K562 (cell line): Measurements from ENCODE around the gene SKIC8. TPM values are rescaled to one million over a fixed set of nuclear protein-coding genes. Genes with fewer than 3 reads are reported as not detected.

ENCODE experiments used
- FOS ChIP-seq: IDR thresholded peaks from 3 replicates; pipeline ENCODE4 v1.6.1; 2011; ENCODE audit not compliant: insufficient read length; ENCODE audit errors: extremely low read depth
- HDAC2 ChIP-seq: fragments of 450-650 bp; IDR thresholded peaks from 2 replicates; pipeline ENCODE4 v1.6.1; 2016; ENCODE audit warnings: mild to moderate bottlenecking
- MYC ChIP-seq, 2 experiments: fragments of 250-450 bp in 1 of 2; sonication (Bioruptor Pico) in 1 of 2; IDR thresholded peaks; 2 replicates each; pipeline versions ENCODE4 v1.5.1 to v1.6.1; 2012 to 2021; ENCODE audit warnings: low read depth in 2 of 2, borderline replicate concordance in 1 of 2, improper control_type of control experiment in 1 of 2, low read length in 1 of 2, mild to moderate bottlenecking in 1 of 2, moderate library complexity in 1 of 2
- NCOA1 ChIP-seq: fragments of 450-650 bp; IDR thresholded peaks from 2 replicates; pipeline ENCODE4 v1.6.1; 2016; ENCODE audit warnings: low read depth
- NFIX ChIP-seq: fragments of 250-450 bp; sonication (Bioruptor Pico); IDR thresholded peaks from 2 replicates; pipeline ENCODE4 v1.4.0; 2020; ENCODE audit warnings: low read depth, mild to moderate bottlenecking, moderate library complexity
- NRF1 ChIP-seq, 2 experiments: fragments of 450-650 bp; IDR thresholded peaks in 1 of 2; conservative IDR thresholded peaks in 1 of 2; 2 replicates each; pipeline ENCODE4 v1.6.1; 2014; ENCODE audit warnings: mild to moderate bottlenecking in 2 of 2
- RAD21 ChIP-seq, 2 experiments: fragments of 250-450 bp in 1 of 2; fragments of 450-650 bp in 1 of 2; sonication (Bioruptor Pico) in 1 of 2; formaldehyde crosslinking in 1 of 2; IDR thresholded peaks in 1 of 2; conservative IDR thresholded peaks in 1 of 2; 2 replicates each; pipeline versions ENCODE4 v1.4.0 to v1.8.0; 2020 to 2022; ENCODE audit warnings: mild to moderate bottlenecking in 2 of 2, moderate library complexity in 1 of 2
- RB1 ChIP-seq: fragments of 450-650 bp; IDR thresholded peaks from 2 replicates; pipeline ENCODE4 v1.6.1; 2017; ENCODE audit warnings: low read depth, mild to moderate bottlenecking
- SIN3B ChIP-seq: fragments of 450-650 bp; IDR thresholded peaks from 2 replicates; pipeline ENCODE4 v1.6.1; 2017; ENCODE audit warnings: low read depth, mild to moderate bottlenecking, moderate library complexity
- ZBTB7A ChIP-seq: IDR thresholded peaks from 2 replicates; pipeline ENCODE4 v1.6.1; 2011; ENCODE audit warnings: low read depth, mild to moderate bottlenecking, low read length, moderate library complexity, borderline replicate concordance; ENCODE audit not compliant: control insufficient read depth
- polyA plus RNA-seq, 8 experiments: library from polyadenylated mRNA; depleted of rRNA in 4 of 8; stranded (reverse) in 5 of 8; unstranded in 3 of 8; fragments of >200 nt; fragmentation: Nextera tagmentation in 2 of 8; fragmentation: Illumina TruSeq in 1 of 8; extraction: Ambion mirVana in 2 of 8; extraction: Trizol in 1 of 8; gene quantifications; 2 replicates each; pipeline versions ENCODE4 v1.2.1 to v1.2.3, GENCODE V29; 2011 to 2014; ENCODE audit warnings: inconsistent platforms in 1 of 8, missing spikeins in 1 of 8
- total RNA-seq, 7 experiments: library from RNA; depleted of rRNA in 6 of 7; stranded (reverse); fragments of >200 nt in 6 of 7; fragmentation: Illumina TruSeq in 2 of 7; extraction: Trizol in 2 of 7; gene quantifications; 2 replicates each; pipeline versions ENCODE4 v1.2.1 to v1.2.3, GENCODE V29; 2011 to 2021; ENCODE audit warnings: low replicate concordance in 1 of 7
- TF ChIP-seq, protein P1 (sequence below), 2 experiments: fragments of 450-650 bp; formaldehyde crosslinking in 1 of 2; IDR thresholded peaks; 2 replicates each; pipeline versions ENCODE4 v1.4.0 to v1.6.1; 2014 to 2020; ENCODE audit warnings: mild to moderate bottlenecking in 2 of 2, borderline replicate concordance in 1 of 2, low read depth in 1 of 2
- TF ChIP-seq, protein P2 (sequence below): fragments of 450-650 bp; IDR thresholded peaks from 2 replicates; pipeline ENCODE4 v1.6.1; 2016; ENCODE audit warnings: mild to moderate bottlenecking
- TF ChIP-seq, protein P3 (sequence below): sonication (generic); formaldehyde crosslinking; IDR thresholded peaks from 2 replicates; pipeline ENCODE4 v1.8.0; 2022; ENCODE audit warnings: mild to moderate bottlenecking, missing genetic modification reagents
- TF ChIP-seq, protein P4 (sequence below): fragments of 450-650 bp; formaldehyde crosslinking; IDR thresholded peaks from 2 replicates; pipeline ENCODE4 v1.4.0; 2020; ENCODE audit warnings: mild to moderate bottlenecking

The SKIC8 gene
- total and polyA plus RNA-seq, 9 of the 15 experiments (the other 6 are each of a cell fraction or from before 2014, with no cell fraction given): 79.5 to 389 (median 146) TPM

DNA sequence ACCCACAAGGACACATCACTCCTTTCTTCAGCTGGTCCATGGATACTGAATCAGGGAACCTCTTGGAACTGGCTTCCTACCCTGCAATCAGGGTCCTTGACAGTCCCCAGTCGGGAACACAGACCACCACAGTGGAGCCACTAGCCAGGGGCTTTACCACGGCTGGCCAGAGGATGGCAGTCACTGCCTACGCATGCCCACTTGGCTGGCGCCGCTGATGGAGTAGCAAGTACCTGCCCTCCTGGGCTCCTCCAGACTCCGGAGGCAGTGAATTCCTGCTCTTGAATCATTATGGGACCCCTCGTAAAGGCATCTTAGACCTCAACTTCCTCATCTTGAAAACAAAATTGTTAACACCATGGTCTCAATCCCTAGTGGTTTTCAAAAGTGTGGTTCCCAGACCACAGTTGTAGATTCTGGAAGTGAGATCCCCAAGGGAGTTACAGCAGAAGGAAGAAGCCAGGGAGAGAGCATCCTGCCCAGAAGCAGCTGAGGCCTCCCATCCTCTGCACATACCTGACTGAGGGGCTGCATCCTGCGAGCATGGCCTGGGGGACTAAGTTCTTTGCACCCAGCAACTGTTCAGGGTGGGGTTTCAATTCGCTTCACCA is 9.1 kb upstream of the SKIC8 start (continued):
- TF ChIP-seq, protein P1, sequence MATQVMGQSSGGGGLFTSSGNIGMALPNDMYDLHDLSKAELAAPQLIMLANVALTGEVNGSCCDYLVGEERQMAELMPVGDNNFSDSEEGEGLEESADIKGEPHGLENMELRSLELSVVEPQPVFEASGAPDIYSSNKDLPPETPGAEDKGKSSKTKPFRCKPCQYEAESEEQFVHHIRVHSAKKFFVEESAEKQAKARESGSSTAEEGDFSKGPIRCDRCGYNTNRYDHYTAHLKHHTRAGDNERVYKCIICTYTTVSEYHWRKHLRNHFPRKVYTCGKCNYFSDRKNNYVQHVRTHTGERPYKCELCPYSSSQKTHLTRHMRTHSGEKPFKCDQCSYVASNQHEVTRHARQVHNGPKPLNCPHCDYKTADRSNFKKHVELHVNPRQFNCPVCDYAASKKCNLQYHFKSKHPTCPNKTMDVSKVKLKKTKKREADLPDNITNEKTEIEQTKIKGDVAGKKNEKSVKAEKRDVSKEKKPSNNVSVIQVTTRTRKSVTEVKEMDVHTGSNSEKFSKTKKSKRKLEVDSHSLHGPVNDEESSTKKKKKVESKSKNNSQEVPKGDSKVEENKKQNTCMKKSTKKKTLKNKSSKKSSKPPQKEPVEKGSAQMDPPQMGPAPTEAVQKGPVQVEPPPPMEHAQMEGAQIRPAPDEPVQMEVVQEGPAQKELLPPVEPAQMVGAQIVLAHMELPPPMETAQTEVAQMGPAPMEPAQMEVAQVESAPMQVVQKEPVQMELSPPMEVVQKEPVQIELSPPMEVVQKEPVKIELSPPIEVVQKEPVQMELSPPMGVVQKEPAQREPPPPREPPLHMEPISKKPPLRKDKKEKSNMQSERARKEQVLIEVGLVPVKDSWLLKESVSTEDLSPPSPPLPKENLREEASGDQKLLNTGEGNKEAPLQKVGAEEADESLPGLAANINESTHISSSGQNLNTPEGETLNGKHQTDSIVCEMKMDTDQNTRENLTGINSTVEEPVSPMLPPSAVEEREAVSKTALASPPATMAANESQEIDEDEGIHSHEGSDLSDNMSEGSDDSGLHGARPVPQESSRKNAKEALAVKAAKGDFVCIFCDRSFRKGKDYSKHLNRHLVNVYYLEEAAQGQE (IDR thresholded peaks at IDR 0.05; ENCODE audit: borderline replicate concordance): peak; percentile 66; the same call in 1 of the 2 replicates
- TF ChIP-seq, protein P1 (CRISPR knock-in tag; IDR thresholded peaks at IDR 0.05; ENCODE audit: low read depth): no peak
- TF ChIP-seq, protein P2, sequence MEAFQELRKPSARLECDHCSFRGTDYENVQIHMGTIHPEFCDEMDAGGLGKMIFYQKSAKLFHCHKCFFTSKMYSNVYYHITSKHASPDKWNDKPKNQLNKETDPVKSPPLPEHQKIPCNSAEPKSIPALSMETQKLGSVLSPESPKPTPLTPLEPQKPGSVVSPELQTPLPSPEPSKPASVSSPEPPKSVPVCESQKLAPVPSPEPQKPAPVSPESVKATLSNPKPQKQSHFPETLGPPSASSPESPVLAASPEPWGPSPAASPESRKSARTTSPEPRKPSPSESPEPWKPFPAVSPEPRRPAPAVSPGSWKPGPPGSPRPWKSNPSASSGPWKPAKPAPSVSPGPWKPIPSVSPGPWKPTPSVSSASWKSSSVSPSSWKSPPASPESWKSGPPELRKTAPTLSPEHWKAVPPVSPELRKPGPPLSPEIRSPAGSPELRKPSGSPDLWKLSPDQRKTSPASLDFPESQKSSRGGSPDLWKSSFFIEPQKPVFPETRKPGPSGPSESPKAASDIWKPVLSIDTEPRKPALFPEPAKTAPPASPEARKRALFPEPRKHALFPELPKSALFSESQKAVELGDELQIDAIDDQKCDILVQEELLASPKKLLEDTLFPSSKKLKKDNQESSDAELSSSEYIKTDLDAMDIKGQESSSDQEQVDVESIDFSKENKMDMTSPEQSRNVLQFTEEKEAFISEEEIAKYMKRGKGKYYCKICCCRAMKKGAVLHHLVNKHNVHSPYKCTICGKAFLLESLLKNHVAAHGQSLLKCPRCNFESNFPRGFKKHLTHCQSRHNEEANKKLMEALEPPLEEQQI: no peak
- TF ChIP-seq FOS (no peak), MYC (IDR thresholded peaks at IDR 0.05; ENCODE audit: low read depth, low read length) (0 out of 2 replicates have a peak, but pooled peaks have one; percentile 11), MYC (CRISPR knock-in tag; IDR thresholded peaks at IDR 0.05; ENCODE audit: borderline replicate concordance, low read depth) (no peak), ZBTB7A (peak; percentile 76; the same call in 1 of the 2 replicates), HDAC2 (no peak), SIN3B (no peak), NCOA1 (no peak), RAD21 (CRISPR knock-in tag; conservative IDR thresholded peaks at IDR 0.05 in 1 of 2, IDR thresholded peaks at IDR 0.05 in 1 of 2) (peak; percentile 64 to 89), RB1 (no peak), NFIX (CRISPR knock-in tag) (no peak), NRF1 (conservative IDR thresholded peaks at IDR 0.05 in 1 of 2, IDR thresholded peaks at IDR 0.05 in 1 of 2) (peak; percentile 42 to 57)
- TF ChIP-seq, protein P3, sequence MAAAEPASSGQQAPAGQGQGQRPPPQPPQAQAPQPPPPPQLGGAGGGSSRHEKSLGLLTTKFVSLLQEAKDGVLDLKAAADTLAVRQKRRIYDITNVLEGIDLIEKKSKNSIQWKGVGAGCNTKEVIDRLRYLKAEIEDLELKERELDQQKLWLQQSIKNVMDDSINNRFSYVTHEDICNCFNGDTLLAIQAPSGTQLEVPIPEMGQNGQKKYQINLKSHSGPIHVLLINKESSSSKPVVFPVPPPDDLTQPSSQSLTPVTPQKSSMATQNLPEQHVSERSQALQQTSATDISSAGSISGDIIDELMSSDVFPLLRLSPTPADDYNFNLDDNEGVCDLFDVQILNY (CRISPR knock-in tag): no peak
- TF ChIP-seq, protein P4, sequence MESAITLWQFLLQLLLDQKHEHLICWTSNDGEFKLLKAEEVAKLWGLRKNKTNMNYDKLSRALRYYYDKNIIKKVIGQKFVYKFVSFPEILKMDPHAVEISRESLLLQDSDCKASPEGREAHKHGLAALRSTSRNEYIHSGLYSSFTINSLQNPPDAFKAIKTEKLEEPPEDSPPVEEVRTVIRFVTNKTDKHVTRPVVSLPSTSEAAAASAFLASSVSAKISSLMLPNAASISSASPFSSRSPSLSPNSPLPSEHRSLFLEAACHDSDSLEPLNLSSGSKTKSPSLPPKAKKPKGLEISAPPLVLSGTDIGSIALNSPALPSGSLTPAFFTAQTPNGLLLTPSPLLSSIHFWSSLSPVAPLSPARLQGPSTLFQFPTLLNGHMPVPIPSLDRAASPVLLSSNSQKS (CRISPR knock-in tag): no peak
